Cerebellar nuclear complex (tissue), 1 donor: ENCODE results near the gene MFNG.

Experiments
- DNase-seq, 2 experiments: peaks; one replicate each; lab custom pipeline; 2025; lab: John Stamatoyannopoulos, UW

The MFNG gene

DNA sequence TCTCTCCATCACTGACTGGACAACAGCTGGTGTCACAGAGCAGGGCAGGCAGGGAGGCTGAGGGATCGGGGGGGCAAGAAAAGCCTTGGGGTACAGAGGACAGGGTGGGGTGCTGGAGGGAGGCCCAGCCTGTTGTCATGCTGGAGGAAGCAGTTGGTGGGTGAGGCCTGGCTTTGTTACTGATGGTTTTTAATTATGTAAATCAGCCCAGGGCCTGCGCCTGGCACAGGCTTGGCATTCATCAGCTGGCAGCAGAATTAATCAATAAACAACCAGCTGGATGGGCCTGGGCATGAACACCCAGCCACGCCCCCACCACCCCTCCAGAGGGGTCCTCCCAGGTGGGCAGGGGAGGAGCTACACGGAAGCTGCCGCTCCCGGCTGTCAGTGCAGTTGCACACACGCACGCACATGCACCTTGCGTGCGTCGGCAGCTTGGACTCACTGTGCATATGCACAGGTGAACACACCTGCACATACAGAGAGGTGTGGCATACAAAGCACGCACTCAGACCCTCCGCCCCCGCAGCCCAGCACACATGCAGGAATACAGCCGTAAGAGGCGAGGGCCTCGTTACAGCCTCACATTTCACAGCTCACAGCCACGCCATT is 37.6 kb downstream of the MFNG start:
- DNase-seq: no peak

GRCh38 chr22:37445501-37445900 is 40.7 kb downstream of the MFNG start:
- no peak for DNase-seq

DNA sequence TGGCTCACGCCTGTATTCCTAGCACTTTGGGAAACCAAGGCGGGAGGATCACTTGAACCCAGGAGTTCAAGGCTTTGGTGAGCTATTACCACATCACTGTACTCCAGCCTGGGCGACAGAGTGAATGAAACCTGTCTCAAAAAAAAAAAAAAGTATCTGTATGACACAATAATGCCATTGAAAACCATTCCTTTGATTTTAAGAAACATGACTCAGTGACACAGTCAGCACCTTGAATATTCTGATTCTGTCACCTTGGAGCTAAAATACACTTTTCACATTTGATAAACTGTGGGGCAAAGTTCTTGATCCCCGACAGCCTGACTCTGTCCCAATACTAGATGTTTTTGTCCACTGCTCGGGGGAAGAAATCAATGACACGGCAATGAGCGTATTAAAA is 42.2 kb downstream of the MFNG start:
- DNase-seq: no peak

- DNase-seq: no peak
These were observed 43.1 kb downstream of the MFNG start for GRCh38 chr22:37443086-37443485.

DNA sequence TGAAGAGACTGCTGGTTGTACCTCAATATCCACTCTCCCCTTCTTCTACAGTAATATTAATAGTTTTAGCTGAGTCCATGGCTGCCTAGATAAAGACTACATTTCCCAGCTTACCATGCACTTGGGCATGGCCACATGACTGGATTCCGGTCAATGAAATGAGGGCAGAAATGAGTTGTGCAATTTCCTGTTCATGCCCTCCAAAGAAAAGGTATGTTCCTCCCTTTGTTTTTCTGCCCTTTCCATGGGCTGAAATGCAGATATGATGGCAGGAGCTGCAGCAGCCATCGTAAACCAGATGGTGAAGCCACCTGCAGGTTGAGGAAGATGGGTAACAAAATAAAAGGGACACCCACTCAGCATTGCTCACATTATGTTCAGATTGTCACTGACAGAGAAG is 43.6 kb downstream of the MFNG start:
- no peak for DNase-seq

- no peak for DNase-seq
These were observed 44.0 kb downstream of the MFNG start for GRCh38 chr22:37442135-37442534.

- no peak for DNase-seq
These were observed 45.3 kb downstream of the MFNG start for GRCh38 chr22:37440875-37441274.

DNA sequence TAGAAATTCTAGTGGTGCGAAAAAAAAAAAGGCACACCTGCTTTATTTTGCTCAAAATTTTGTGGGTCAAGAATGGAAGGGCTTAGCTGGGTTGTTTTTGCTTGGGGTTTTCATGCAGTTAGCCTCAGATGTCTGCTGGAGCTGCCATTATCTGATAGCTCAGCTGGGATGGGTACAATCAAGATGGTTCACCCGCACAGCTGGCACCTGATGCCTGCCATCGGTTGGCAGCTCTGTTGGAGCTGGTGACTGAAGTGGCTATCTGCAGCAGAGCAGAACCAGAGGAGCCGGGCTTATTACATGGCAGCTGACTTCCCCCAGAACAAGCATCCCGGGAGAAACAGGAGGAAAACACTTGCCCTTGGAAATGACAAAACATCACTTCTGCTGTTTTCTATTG is 46.8 kb downstream of the MFNG start:
- DNase-seq: no peak

- DNase-seq: no peak
These were observed 50.1 kb downstream of the MFNG start for GRCh38 chr22:37435970-37436603.

GRCh38 chr22:37433786-37434185 is 52.4 kb downstream of the MFNG start:
- no peak for DNase-seq

GRCh38 chr22:37432708-37433054 is 53.5 kb downstream of the MFNG start:
- no peak for DNase-seq

- no peak for DNase-seq
These were observed 54.1 kb downstream of the MFNG start for GRCh38 chr22:37431801-37432707.

DNA sequence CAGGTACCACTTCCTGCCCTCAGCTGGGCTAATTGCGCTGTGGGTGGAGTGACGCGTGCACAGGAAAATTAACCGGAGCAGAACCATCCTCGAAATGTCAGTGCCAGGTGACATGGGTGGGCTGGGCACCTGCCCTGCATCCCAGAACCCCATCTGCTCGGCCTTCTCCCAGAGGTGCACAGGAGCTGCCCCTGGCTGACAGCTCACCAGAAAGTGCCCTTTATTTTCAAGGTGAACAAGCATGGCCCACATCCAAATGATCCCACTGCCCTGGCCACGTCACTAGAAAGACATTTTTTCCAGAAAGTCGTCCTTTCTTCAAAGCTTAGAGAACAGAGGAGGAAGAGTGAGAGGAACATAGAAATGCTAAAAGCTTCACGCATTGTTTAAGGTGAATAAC is 54.8 kb downstream of the MFNG start:
- no peak for DNase-seq

GRCh38 chr22:37430941-37431340 is 55.2 kb downstream of the MFNG start:
- no peak for DNase-seq

GRCh38 chr22:37428649-37429586 is 57.3 kb downstream of the MFNG start:
- DNase-seq: no peak

GRCh38 chr22:37427711-37428635 is 58.2 kb downstream of the MFNG start:
- DNase-seq: no peak

DNA sequence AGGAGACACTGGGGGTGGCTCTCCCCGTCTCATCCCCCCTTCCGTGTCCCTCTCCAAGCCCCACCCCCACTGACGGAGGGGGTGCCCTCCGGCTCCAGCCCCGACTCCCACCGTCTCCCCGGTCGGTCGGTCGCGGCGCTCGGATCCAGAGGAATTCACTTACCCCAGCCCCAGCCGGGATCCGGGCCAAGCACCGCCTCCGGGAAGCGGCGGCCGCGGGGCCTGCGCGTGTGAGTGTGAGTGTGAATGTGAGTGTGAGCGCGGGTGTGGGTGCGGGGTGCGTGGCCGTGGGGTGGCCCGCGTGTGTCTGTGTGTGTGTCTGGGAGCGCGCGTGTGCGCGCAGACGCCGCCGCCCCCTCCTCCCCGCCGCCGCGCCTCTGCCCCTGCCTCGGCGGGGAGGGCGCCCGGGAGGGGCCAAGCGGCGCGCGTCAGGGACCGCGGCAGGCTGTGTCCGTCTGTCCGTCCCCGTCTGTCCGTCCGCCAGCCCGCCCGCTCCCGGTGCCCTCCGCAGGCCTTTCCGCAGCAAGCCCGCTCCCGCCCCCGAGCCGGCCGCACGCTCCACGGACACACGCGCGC is 59.0 kb downstream of the MFNG start, which contains the start of gene ELFN2:
Gene ELFN2 (minus strand): TSS at position 345 of the 576 bp plus-strand sequence. CDS start 51,945 bp downstream, outside the sequence.
- no peak for DNase-seq

DNA sequence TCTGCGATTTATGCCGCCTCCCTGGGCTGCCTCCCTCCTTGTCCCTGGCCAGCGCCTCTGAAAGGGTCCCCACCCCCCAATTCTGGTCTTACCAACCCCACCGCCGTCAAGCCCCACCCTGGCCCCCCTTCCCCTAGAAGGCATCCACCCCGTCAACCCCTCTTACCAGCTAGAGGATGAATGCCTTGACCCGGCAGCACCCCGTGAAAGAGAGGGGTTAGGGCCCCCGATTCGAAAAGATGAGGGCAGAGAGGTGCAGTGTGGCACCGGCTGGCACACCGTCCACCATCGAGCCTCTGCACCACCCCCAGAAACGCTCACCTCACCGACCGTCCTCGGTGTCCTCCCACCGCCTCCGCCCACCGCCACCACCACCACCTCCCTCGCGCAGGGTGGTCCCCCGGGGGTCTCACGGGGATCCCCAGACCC is 59.5 kb downstream of the MFNG start:
- DNase-seq: no peak

DNA sequence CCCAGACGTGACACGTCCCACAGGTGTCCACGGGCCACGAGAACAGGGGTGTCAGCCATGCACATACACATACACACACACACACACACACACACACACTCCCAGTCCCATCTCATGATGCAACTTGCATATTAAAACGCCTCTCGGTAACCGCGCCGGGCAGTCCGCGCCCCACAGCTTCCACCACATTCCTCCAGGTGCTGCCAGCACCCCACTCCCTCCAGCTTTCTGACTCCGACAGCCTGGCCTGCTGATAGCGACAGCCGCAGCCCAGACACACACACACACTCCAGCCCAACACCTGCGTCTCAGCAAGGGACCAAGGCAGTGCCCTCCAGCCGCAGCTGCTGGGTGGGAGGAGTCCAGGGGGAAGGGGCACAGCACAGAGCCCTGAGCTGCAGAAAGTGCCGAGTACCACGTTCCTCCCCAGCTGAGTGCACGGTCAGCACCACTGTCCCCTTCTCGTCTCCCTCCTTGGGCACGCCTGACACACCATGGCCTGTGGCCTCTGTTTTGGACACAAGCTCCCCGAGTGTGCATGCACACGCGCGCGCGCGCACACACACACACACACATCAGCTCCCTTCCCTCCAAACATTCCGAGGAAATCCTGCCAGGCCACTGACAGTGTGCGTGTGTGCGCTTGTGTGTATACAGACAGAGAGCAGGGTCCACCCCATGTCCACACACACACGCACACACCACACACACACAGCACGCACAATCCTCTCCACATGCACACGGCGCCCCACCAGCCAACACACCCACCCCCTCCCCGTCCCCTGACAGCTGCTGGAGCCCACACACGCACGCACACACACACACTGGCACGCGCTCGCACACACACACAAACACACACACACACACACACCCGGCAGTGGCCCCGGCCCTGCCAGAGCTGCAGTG is 60.1 kb downstream of the MFNG start:
- DNase-seq: no peak
